WTC11 (cell line): Measurements from ENCODE around the gene CEP104. TPM values are rescaled to one million over a fixed set of nuclear protein-coding genes. Genes with fewer than 3 reads are reported as not detected.

Source experiments
- ATF6 ChIP-seq: sonication (generic); formaldehyde crosslinking; IDR thresholded peaks from 2 replicates; pipeline ENCODE4 v1.8.1; 2023; ENCODE audit warnings: mild to moderate bottlenecking, missing genetic modification reagents
- ELF4 ChIP-seq: sonication (generic); formaldehyde crosslinking; IDR thresholded peaks from 2 replicates; pipeline ENCODE4 v1.8.1; 2022; ENCODE audit warnings: low read depth, mild to moderate bottlenecking, moderate library complexity, missing genetic modification reagents
- EMX1 ChIP-seq: fragments of 250-450 bp; sonication (Bioruptor Pico); IDR thresholded peaks from 2 replicates; pipeline ENCODE4 v1.8.0; 2021; ENCODE audit warnings: mild to moderate bottlenecking
- ETV6 ChIP-seq: sonication (generic); formaldehyde crosslinking; IDR thresholded peaks from 2 replicates; pipeline ENCODE4 v1.8.1; 2022; ENCODE audit warnings: mild to moderate bottlenecking, missing genetic modification reagents
- FOXP1 ChIP-seq: sonication (generic); formaldehyde crosslinking; IDR thresholded peaks from 2 replicates; pipeline ENCODE4 v1.8.0; 2022; ENCODE audit warnings: missing genetic modification reagents, mild to moderate bottlenecking, moderate library complexity, borderline replicate concordance
- GABPB1 ChIP-seq: sonication (generic); formaldehyde crosslinking; IDR thresholded peaks from 2 replicates; pipeline ENCODE4 v1.8.1; 2023; ENCODE audit warnings: mild to moderate bottlenecking, missing genetic modification reagents
- GTF2I ChIP-seq: fragments of 250-450 bp; sonication (Bioruptor Pico); conservative IDR thresholded peaks from 2 replicates; pipeline ENCODE4 v1.4.0; 2021; ENCODE audit warnings: mild to moderate bottlenecking
- HMGA2 ChIP-seq: fragments of 250-450 bp; sonication (Bioruptor Pico); IDR thresholded peaks from 2 replicates; pipeline ENCODE4 v1.4.0; 2021; ENCODE audit warnings: mild to moderate bottlenecking, moderate library complexity
- IRF2 ChIP-seq: sonication (generic); formaldehyde crosslinking; IDR thresholded peaks from 2 replicates; pipeline ENCODE4 v1.8.0; 2022; ENCODE audit warnings: low read depth, missing genetic modification reagents, borderline replicate concordance
- JAZF1 ChIP-seq: fragments of 250-450 bp; sonication (Bioruptor Pico); IDR thresholded peaks from 2 replicates; pipeline ENCODE4 v1.9.0; 2021; ENCODE audit warnings: moderate library complexity, mild to moderate bottlenecking, inconsistent platforms
- JUN ChIP-seq: sonication (generic); formaldehyde crosslinking; IDR thresholded peaks from 2 replicates; pipeline ENCODE4 v1.8.0; 2023; ENCODE audit warnings: mild to moderate bottlenecking, missing genetic modification reagents
- MXD4 ChIP-seq: fragments of 250-450 bp; sonication (Bioruptor Pico); IDR thresholded peaks from 2 replicates; pipeline ENCODE4 v1.8.0; 2021; ENCODE audit warnings: mild to moderate bottlenecking, moderate library complexity, borderline replicate concordance
- NFATC4 ChIP-seq: fragments of 250-450 bp; sonication (Bioruptor Pico); IDR thresholded peaks from 2 replicates; pipeline ENCODE4 v1.9.0; 2021; ENCODE audit warnings: mild to moderate bottlenecking
- NR1H2 ChIP-seq: sonication (generic); formaldehyde crosslinking; IDR thresholded peaks from 2 replicates; pipeline ENCODE4 v1.9.0; 2021; ENCODE audit warnings: mild to moderate bottlenecking, moderate library complexity, missing genetic modification reagents
- TP53 ChIP-seq: sonication (generic); formaldehyde crosslinking; IDR thresholded peaks from 2 replicates; pipeline ENCODE4 v1.8.1; 2023; ENCODE audit warnings: mild to moderate bottlenecking, missing genetic modification reagents
- ZNF232 ChIP-seq: sonication (generic); formaldehyde crosslinking; IDR thresholded peaks from 2 replicates; pipeline ENCODE4 v1.8.0; 2022; ENCODE audit warnings: mild to moderate bottlenecking, missing genetic modification reagents
- ZNF263 ChIP-seq: sonication (generic); formaldehyde crosslinking; IDR thresholded peaks from 2 replicates; pipeline ENCODE4 v1.8.1; 2022; ENCODE audit warnings: low read depth, mild to moderate bottlenecking, moderate library complexity, missing genetic modification reagents
- ZNF396 ChIP-seq: fragments of 250-450 bp; sonication (Bioruptor Pico); IDR thresholded peaks from 2 replicates; pipeline ENCODE4 v1.8.0; 2021; ENCODE audit warnings: mild to moderate bottlenecking, moderate library complexity, borderline replicate concordance
- ZNF671 ChIP-seq: fragments of 250-450 bp; sonication (Bioruptor Pico); IDR thresholded peaks from 2 replicates; pipeline ENCODE4 v1.8.0; 2021; ENCODE audit warnings: mild to moderate bottlenecking
- total RNA-seq: library from RNA; stranded (reverse); gene quantifications from 3 replicates; pipeline ENCODE4 v1.2.3, GENCODE V29; 2021
- TF ChIP-seq, protein P1 (sequence below): sonication (generic); formaldehyde crosslinking; IDR thresholded peaks from 2 replicates; pipeline ENCODE4 v1.8.1; 2022; ENCODE audit warnings: low read depth, mild to moderate bottlenecking, moderate library complexity, missing genetic modification reagents, borderline replicate concordance
- TF ChIP-seq, protein P2 (sequence below): fragments of 250-450 bp; sonication (Bioruptor Pico); IDR thresholded peaks from 2 replicates; pipeline ENCODE4 v1.9.0; 2021; ENCODE audit warnings: mild to moderate bottlenecking, borderline replicate concordance
- TF ChIP-seq, protein P3 (sequence below): sonication (generic); formaldehyde crosslinking; IDR thresholded peaks from 2 replicates; pipeline ENCODE4 v1.8.0; 2023; ENCODE audit warnings: mild to moderate bottlenecking, missing genetic modification reagents
- TF ChIP-seq, protein P4 (sequence below): sonication (generic); formaldehyde crosslinking; IDR thresholded peaks from 2 replicates; pipeline ENCODE4 v1.8.1; 2022; ENCODE audit warnings: low read depth, missing genetic modification reagents, borderline replicate concordance
- TF ChIP-seq, protein P5 (sequence below): sonication (generic); formaldehyde crosslinking; IDR thresholded peaks from 2 replicates; pipeline ENCODE4 v1.8.1; 2023; ENCODE audit warnings: mild to moderate bottlenecking, missing genetic modification reagents, moderate library complexity
- TF ChIP-seq, protein P6 (sequence below): fragments of 250-450 bp; sonication (Bioruptor Pico); conservative IDR thresholded peaks from 2 replicates; pipeline ENCODE4 v1.9.0; 2021; ENCODE audit warnings: mild to moderate bottlenecking

Gene CEP104
- total RNA-seq, 1 experiment from 2014 or later = 38.0 TPM

DNA sequence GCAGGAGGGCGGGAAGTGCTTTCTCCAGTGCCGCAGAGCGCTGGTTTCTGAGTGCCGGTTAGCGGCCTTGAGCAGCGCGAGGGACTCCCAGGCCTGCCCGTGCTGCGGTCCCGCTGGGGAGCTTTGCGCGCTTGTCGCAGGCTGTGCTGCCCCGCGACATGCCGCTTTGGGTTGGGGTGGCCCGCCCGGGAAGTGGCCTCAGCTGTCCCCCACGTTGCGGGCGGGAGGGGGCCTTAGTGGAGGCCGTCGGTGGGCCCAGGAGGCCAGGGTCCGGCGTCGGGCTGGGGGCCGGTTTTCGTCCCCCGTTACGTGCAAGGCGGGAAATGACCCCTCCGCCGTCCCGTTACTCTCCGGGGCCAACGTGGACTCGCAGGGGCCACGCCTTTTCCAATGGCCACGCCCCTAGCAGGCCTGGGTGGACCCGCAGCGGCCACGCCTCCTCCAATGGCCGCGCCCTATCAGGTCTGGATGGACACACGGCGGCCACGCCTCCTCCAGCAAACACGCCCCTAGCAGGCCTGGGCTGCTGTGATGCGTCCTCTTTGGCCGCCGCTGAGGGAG, 44.0 kb upstream of the CEP104 start (continued):
- TF ChIP-seq, protein P1, sequence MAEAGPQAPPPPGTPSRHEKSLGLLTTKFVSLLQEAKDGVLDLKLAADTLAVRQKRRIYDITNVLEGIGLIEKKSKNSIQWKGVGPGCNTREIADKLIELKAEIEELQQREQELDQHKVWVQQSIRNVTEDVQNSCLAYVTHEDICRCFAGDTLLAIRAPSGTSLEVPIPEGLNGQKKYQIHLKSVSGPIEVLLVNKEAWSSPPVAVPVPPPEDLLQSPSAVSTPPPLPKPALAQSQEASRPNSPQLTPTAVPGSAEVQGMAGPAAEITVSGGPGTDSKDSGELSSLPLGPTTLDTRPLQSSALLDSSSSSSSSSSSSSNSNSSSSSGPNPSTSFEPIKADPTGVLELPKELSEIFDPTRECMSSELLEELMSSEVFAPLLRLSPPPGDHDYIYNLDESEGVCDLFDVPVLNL = no peak
- TF ChIP-seq NR1H2 (no peak), ZNF263 (no peak), FOXP1 (CRISPR knock-in tag) (no peak), GTF2I (CRISPR knock-in tag) (no peak), ZNF396 (CRISPR knock-in tag) (no peak), IRF2 (CRISPR knock-in tag) (no peak), HMGA2 (no peak), JAZF1 (CRISPR knock-in tag) (no peak), ZNF671 (CRISPR knock-in tag) (no peak), ZNF232 (no peak), ETV6 (CRISPR knock-in tag) (no peak), TP53 (no peak), EMX1 (CRISPR knock-in tag) (no peak), ATF6 (CRISPR knock-in tag) (no peak), MXD4 (no peak), GABPB1 (CRISPR knock-in tag) (no peak), JUN (CRISPR knock-in tag) (0 out of 2 replicates have a peak, but pooled peaks have one; percentile 27), ELF4 (CRISPR knock-in tag) (no peak), NFATC4 (CRISPR knock-in tag) (no peak)
- TF ChIP-seq, protein P2, sequence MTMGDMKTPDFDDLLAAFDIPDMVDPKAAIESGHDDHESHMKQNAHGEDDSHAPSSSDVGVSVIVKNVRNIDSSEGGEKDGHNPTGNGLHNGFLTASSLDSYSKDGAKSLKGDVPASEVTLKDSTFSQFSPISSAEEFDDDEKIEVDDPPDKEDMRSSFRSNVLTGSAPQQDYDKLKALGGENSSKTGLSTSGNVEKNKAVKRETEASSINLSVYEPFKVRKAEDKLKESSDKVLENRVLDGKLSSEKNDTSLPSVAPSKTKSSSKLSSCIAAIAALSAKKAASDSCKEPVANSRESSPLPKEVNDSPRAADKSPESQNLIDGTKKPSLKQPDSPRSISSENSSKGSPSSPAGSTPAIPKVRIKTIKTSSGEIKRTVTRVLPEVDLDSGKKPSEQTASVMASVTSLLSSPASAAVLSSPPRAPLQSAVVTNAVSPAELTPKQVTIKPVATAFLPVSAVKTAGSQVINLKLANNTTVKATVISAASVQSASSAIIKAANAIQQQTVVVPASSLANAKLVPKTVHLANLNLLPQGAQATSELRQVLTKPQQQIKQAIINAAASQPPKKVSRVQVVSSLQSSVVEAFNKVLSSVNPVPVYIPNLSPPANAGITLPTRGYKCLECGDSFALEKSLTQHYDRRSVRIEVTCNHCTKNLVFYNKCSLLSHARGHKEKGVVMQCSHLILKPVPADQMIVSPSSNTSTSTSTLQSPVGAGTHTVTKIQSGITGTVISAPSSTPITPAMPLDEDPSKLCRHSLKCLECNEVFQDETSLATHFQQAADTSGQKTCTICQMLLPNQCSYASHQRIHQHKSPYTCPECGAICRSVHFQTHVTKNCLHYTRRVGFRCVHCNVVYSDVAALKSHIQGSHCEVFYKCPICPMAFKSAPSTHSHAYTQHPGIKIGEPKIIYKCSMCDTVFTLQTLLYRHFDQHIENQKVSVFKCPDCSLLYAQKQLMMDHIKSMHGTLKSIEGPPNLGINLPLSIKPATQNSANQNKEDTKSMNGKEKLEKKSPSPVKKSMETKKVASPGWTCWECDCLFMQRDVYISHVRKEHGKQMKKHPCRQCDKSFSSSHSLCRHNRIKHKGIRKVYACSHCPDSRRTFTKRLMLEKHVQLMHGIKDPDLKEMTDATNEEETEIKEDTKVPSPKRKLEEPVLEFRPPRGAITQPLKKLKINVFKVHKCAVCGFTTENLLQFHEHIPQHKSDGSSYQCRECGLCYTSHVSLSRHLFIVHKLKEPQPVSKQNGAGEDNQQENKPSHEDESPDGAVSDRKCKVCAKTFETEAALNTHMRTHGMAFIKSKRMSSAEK (CRISPR knock-in tag) = no peak
- TF ChIP-seq, protein P3, sequence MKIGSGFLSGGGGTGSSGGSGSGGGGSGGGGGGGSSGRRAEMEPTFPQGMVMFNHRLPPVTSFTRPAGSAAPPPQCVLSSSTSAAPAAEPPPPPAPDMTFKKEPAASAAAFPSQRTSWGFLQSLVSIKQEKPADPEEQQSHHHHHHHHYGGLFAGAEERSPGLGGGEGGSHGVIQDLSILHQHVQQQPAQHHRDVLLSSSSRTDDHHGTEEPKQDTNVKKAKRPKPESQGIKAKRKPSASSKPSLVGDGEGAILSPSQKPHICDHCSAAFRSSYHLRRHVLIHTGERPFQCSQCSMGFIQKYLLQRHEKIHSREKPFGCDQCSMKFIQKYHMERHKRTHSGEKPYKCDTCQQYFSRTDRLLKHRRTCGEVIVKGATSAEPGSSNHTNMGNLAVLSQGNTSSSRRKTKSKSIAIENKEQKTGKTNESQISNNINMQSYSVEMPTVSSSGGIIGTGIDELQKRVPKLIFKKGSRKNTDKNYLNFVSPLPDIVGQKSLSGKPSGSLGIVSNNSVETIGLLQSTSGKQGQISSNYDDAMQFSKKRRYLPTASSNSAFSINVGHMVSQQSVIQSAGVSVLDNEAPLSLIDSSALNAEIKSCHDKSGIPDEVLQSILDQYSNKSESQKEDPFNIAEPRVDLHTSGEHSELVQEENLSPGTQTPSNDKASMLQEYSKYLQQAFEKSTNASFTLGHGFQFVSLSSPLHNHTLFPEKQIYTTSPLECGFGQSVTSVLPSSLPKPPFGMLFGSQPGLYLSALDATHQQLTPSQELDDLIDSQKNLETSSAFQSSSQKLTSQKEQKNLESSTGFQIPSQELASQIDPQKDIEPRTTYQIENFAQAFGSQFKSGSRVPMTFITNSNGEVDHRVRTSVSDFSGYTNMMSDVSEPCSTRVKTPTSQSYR (CRISPR knock-in tag) = no peak
- TF ChIP-seq, protein P4, sequence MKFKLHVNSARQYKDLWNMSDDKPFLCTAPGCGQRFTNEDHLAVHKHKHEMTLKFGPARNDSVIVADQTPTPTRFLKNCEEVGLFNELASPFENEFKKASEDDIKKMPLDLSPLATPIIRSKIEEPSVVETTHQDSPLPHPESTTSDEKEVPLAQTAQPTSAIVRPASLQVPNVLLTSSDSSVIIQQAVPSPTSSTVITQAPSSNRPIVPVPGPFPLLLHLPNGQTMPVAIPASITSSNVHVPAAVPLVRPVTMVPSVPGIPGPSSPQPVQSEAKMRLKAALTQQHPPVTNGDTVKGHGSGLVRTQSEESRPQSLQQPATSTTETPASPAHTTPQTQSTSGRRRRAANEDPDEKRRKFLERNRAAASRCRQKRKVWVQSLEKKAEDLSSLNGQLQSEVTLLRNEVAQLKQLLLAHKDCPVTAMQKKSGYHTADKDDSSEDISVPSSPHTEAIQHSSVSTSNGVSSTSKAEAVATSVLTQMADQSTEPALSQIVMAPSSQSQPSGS = no peak
- TF ChIP-seq, protein P5, sequence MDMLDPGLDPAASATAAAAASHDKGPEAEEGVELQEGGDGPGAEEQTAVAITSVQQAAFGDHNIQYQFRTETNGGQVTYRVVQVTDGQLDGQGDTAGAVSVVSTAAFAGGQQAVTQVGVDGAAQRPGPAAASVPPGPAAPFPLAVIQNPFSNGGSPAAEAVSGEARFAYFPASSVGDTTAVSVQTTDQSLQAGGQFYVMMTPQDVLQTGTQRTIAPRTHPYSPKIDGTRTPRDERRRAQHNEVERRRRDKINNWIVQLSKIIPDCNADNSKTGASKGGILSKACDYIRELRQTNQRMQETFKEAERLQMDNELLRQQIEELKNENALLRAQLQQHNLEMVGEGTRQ (CRISPR knock-in tag) = no peak
- TF ChIP-seq, protein P6, sequence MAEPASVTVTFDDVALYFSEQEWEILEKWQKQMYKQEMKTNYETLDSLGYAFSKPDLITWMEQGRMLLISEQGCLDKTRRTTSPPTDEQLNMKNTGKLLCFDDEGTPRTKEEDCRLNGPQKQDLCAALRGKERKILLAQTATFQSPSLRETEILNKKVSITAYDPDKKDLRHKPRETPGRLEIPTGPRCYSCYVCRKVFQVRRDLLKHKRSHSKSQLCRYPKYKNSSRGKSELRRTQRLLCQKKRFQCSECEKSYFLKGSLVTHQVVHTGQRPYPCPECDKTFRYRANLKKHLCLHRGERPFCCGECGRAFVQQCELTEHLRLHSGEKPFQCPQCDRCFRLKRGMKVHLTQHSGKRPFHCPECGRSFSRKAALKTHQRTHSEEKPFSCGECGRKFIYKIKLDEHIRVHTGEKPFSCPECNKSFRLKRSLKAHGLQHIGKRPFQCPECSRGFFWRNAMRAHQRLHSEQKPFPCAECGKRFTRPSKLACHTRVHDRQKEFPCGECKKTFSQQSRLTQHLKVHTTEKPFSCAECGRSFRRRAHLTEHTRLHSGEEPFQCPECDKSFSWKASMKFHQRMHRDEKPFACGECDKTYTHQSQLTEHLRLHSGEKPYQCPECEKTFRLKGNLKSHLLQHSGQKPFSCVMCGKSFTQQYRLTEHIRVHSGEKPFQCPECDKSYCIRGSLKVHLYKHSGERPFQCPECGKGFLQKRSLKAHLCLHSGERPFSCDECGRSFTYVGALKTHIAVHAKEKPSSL (CRISPR knock-in tag) = no peak
